ENCODE measurements around the gene TUBB4A.

Gene TUBB4A

GRCh38 chr19:6531163-6531955, 29.2 kb upstream of the TUBB4A start:
- Histone ChIP-seq H2AFZ (ENCODE audit: low read depth, low read length) (no peak overlapping the region), H3K36me3 (replicated peaks; ENCODE audit: low read depth, low read length) (peaks cover 45% of the 10 kb centered on the region), H3K4me2 (ENCODE audit: low read length) (peak overlapping the region; percentile 97), H3K9me3 (ENCODE audit: insufficient read depth, low read length) (no peaks in the 10 kb centered on the region), H3K9ac (ENCODE audit: low read length) (peak overlapping the region; percentile 99), H3K27me3 (ENCODE audit: low read depth, low read length) (no peaks in the 10 kb centered on the region), H4K20me1 (ENCODE audit: insufficient read depth, low read length) (peaks cover 44% of the 10 kb centered on the region), H3K4me3 (ENCODE audit: low read length) (peak overlapping the region; percentile 99), H3K4me1 (ENCODE audit: low read length) (peaks cover 66% of the 10 kb centered on the region), H3K79me2 (ENCODE audit: low read length) (peaks cover 58% of the 10 kb centered on the region), H3K27ac (ENCODE audit: low read length) (peak overlapping the region; percentile 96)
- TF ChIP-seq CTCF (IDR thresholded peaks at IDR 0.05; ENCODE audit: low read depth, low read length) (no peak), EZH2phosphoT487 (IDR thresholded peaks at IDR 0.05; ENCODE audit: low read depth) (no peak)

GRCh38 chr19:6530386-6531162, 28.5 kb upstream of the TUBB4A start, which contains the start of gene TNFSF9:
TSS of gene TNFSF9 (plus strand) at chr19:6531026. CDS start at chr19:6531037, 11 bp downstream.
- H3K79me2 ChIP-seq (ENCODE audit: low read length) = peaks cover 53% of the 10 kb centered on the region
- peaks cover 38% of the 10 kb centered on the region for H4K20me1 ChIP-seq (ENCODE audit: insufficient read depth, low read length)
- H3K36me3 ChIP-seq (replicated peaks; ENCODE audit: low read depth, low read length) = peaks cover 38% of the 10 kb centered on the region
- peaks cover 59% of the 10 kb centered on the region for H3K4me1 ChIP-seq (ENCODE audit: low read length)
- H3K27me3 ChIP-seq (ENCODE audit: low read depth, low read length) = no peaks in the 10 kb centered on the region
- H3K4me3 ChIP-seq (ENCODE audit: low read length) = peak within 1 kb of the TSS; percentile 99
- H3K4me2 ChIP-seq (ENCODE audit: low read length) = peak within 1 kb of the TSS; percentile 97
- H3K9ac ChIP-seq (ENCODE audit: low read length) = peak within 1 kb of the TSS; percentile 99
- no peak within 1 kb of the TSS for H2AFZ ChIP-seq (ENCODE audit: low read depth, low read length)
- peak within 1 kb of the TSS; percentile 96 for H3K27ac ChIP-seq (ENCODE audit: low read length)
- H3K9me3 ChIP-seq (ENCODE audit: insufficient read depth, low read length) = no peaks in the 10 kb centered on the region
- TF ChIP-seq CTCF (IDR thresholded peaks at IDR 0.05; ENCODE audit: low read depth, low read length) (no peak), EZH2phosphoT487 (IDR thresholded peaks at IDR 0.05; ENCODE audit: low read depth) (no peak)

GRCh38 chr19:6529937-6530385, 27.9 kb upstream of the TUBB4A start:
- Histone ChIP-seq H2AFZ (ENCODE audit: low read depth, low read length) (no peak overlapping the region), H3K27ac (ENCODE audit: low read length) (peak overlapping the region; percentile 96), H3K9me3 (ENCODE audit: insufficient read depth, low read length) (no peaks in the 10 kb centered on the region), H3K36me3 (replicated peaks; ENCODE audit: low read depth, low read length) (peaks cover 33% of the 10 kb centered on the region), H3K4me1 (ENCODE audit: low read length) (peaks cover 55% of the 10 kb centered on the region), H3K27me3 (ENCODE audit: low read depth, low read length) (no peaks in the 10 kb centered on the region), H3K79me2 (ENCODE audit: low read length) (peaks cover 49% of the 10 kb centered on the region), H3K4me2 (ENCODE audit: low read length) (peak overlapping the region; percentile 97), H4K20me1 (ENCODE audit: insufficient read depth, low read length) (peaks cover 33% of the 10 kb centered on the region), H3K9ac (ENCODE audit: low read length) (peak overlapping the region; percentile 99), H3K4me3 (ENCODE audit: low read length) (peak overlapping the region; percentile 99)
- TF ChIP-seq CTCF (IDR thresholded peaks at IDR 0.05; ENCODE audit: low read depth, low read length) (no peak), EZH2phosphoT487 (IDR thresholded peaks at IDR 0.05; ENCODE audit: low read depth) (no peak)

- Histone ChIP-seq H3K36me3 (replicated peaks; ENCODE audit: low read depth, low read length) (peaks cover 27% of the 10 kb centered on the region), H3K79me2 (ENCODE audit: low read length) (peaks cover 43% of the 10 kb centered on the region), H3K4me3 (ENCODE audit: low read length) (peak overlapping the region; percentile 99), H2AFZ (ENCODE audit: low read depth, low read length) (no peak overlapping the region), H4K20me1 (ENCODE audit: insufficient read depth, low read length) (peaks cover 27% of the 10 kb centered on the region), H3K27me3 (ENCODE audit: low read depth, low read length) (no peaks in the 10 kb centered on the region), H3K9me3 (ENCODE audit: insufficient read depth, low read length) (no peaks in the 10 kb centered on the region), H3K27ac (ENCODE audit: low read length) (peak overlapping the region; percentile 96), H3K4me1 (ENCODE audit: low read length) (peaks cover 49% of the 10 kb centered on the region), H3K4me2 (ENCODE audit: low read length) (peak overlapping the region; percentile 97), H3K9ac (ENCODE audit: low read length) (peak overlapping the region; percentile 99)
- TF ChIP-seq CTCF (IDR thresholded peaks at IDR 0.05; ENCODE audit: low read depth, low read length) (no peak), EZH2phosphoT487 (IDR thresholded peaks at IDR 0.05; ENCODE audit: low read depth) (no peak)
Observed at GRCh38 chr19:6529351-6529750, 27.2 kb upstream of the TUBB4A start.
